MM.1S (cell line): ENCODE data around the gene NUDT1.

Experiments
- DNase-seq: peaks from one replicate; pipeline ENCODE4 v3.0.0-alpha.2; 2015
- H2AFZ ChIP-seq: fragments of 300-600 bp; sonication (generic); 2 replicates; pipeline ENCODE4 v1.6.0; 2016; ENCODE audit warnings: antibody characterized with exemption, low read length
- H3F3A ChIP-seq: fragments of 300-600 bp; sonication (generic); 2 replicates; pipeline ENCODE4 v1.6.1; 2016; ENCODE audit warnings: mild to moderate bottlenecking, antibody characterized with exemption, low read length, moderate library complexity, mixed read lengths; ENCODE audit not compliant: insufficient read depth
- H3K27ac ChIP-seq: fragments of 300-600 bp; sonication (generic); 2 replicates; pipeline ENCODE4 v1.5.1; 2016; ENCODE audit warnings: mild to moderate bottlenecking, low read length
- H3K27me3 ChIP-seq: fragments of 300-600 bp; sonication (generic); replicated peaks from 2 replicates; pipeline ENCODE4 v1.6.0; 2016; ENCODE audit warnings: low read length; ENCODE audit not compliant: insufficient read depth
- H3K36me3 ChIP-seq: fragments of 300-600 bp; sonication (generic); replicated peaks from 2 replicates; pipeline ENCODE4 v1.6.1; 2016; ENCODE audit warnings: mild to moderate bottlenecking, low read length, mixed read lengths; ENCODE audit not compliant: insufficient read depth
- H3K4me1 ChIP-seq: fragments of 300-600 bp; sonication (generic); 2 replicates; pipeline ENCODE4 v1.6.1; 2016; ENCODE audit warnings: low read length, mixed read lengths
- H3K4me2 ChIP-seq: fragments of 300-600 bp; sonication (generic); 2 replicates; pipeline ENCODE4 v1.6.0; 2016; ENCODE audit warnings: low read depth, low read length
- H3K4me3 ChIP-seq: fragments of 300-600 bp; sonication (generic); 2 replicates; pipeline ENCODE4 v1.5.1; 2016; ENCODE audit warnings: low read length, mixed read lengths
- H3K79me2 ChIP-seq: fragments of 300-600 bp; sonication (generic); 2 replicates; pipeline ENCODE4 v1.6.1; 2016; ENCODE audit warnings: mixed run types, low read length, mixed read lengths
- H3K9ac ChIP-seq: fragments of 300-600 bp; sonication (generic); 2 replicates; pipeline ENCODE4 v1.6.1; 2016; ENCODE audit warnings: low read length, mixed read lengths
- H3K9me2 ChIP-seq: fragments of 300-600 bp; sonication (generic); replicated peaks from 2 replicates; pipeline ENCODE4 v1.6.1; 2016; ENCODE audit warnings: mild to moderate bottlenecking, low read length, mixed read lengths; ENCODE audit not compliant: insufficient read depth
- H3K9me3 ChIP-seq: fragments of 300-600 bp; sonication (generic); replicated peaks from 2 replicates; pipeline ENCODE4 v1.6.1; 2016; ENCODE audit warnings: mild to moderate bottlenecking, low read length, mixed read lengths; ENCODE audit not compliant: insufficient read depth
- H4K20me1 ChIP-seq: fragments of 300-600 bp; sonication (generic); 2 replicates; pipeline ENCODE4 v1.6.1; 2016; ENCODE audit warnings: mild to moderate bottlenecking, low read length, moderate library complexity, mixed read lengths; ENCODE audit not compliant: insufficient read depth
- CTCF ChIP-seq: fragments of 300-600 bp; sonication (generic); IDR thresholded peaks from 2 replicates; pipeline ENCODE4 v1.5.1; 2016; ENCODE audit warnings: antibody characterized with exemption, low read length, mixed read lengths
- EZH2 ChIP-seq: fragments of 300-600 bp; sonication (generic); optimal IDR thresholded peaks from 2 replicates; pipeline ENCODE3; 2017; ENCODE audit warnings: low read depth, mild to moderate bottlenecking, antibody characterized with exemption, low read length, mixed read lengths
- EZH2phosphoT487 ChIP-seq: fragments of 300-600 bp; sonication (generic); IDR thresholded peaks from 2 replicates; pipeline ENCODE4 v1.6.1; 2018; ENCODE audit warnings: antibody characterized with exemption, low read length

Gene NUDT1

GRCh38 chr7:2244404-2244995 lies 2.5 kb downstream of the NUDT1 start:
- no peak overlapping the region for H3K4me3 ChIP-seq
- H4K20me1 ChIP-seq, result no peaks in the 10 kb centered on the region
- no peaks in the 10 kb centered on the region for H3K9me2 ChIP-seq
- H3F3A ChIP-seq, result peaks cover 20% of the 10 kb centered on the region
- DNase-seq, result no peak
- no peak overlapping the region for H3K4me2 ChIP-seq
- H3K27ac ChIP-seq, result no peak overlapping the region
- H2AFZ ChIP-seq, result no peak overlapping the region
- no peak for TF ChIP-seq EZH2
- no peak for TF ChIP-seq CTCF
- TF ChIP-seq EZH2phosphoT487, result no peak
- H3K9ac ChIP-seq, result no peak overlapping the region
- peaks cover 21% of the 10 kb centered on the region for H3K4me1 ChIP-seq
- no peaks in the 10 kb centered on the region for H3K9me3 ChIP-seq
- 0 out of 2 replicates have a peak, but pooled peaks cover 1% of the 10 kb centered on the region for H3K36me3 ChIP-seq
- H3K79me2 ChIP-seq, result peaks cover 32% of the 10 kb centered on the region
- H3K27me3 ChIP-seq, result no peaks in the 10 kb centered on the region

- Histone ChIP-seq H3F3A (peaks cover 20% of the 10 kb centered on the region), H3K36me3 (no peaks in the 10 kb centered on the region), H3K79me2 (peaks cover 16% of the 10 kb centered on the region), H3K4me3 (no peak overlapping the region), H4K20me1 (no peaks in the 10 kb centered on the region), H3K4me2 (no peak overlapping the region), H3K9me3 (no peaks in the 10 kb centered on the region), H3K27me3 (no peaks in the 10 kb centered on the region), H3K9me2 (no peaks in the 10 kb centered on the region), H3K4me1 (peaks cover 24% of the 10 kb centered on the region), H3K27ac (no peak overlapping the region), H2AFZ (no peak overlapping the region), H3K9ac (no peak overlapping the region)
- DNase-seq, result no peak
- TF ChIP-seq CTCF (no peak), EZH2phosphoT487 (no peak), EZH2 (no peak)
Measured at GRCh38 chr7:2245883-2246675, 4.1 kb downstream of the NUDT1 start.

GRCh38 chr7:2247141-2247995 lies 5.3 kb downstream of the NUDT1 start:
- Histone ChIP-seq H3K27ac (no peak overlapping the region), H2AFZ (no peak overlapping the region), H3K27me3 (no peaks in the 10 kb centered on the region), H3K4me1 (peaks cover 24% of the 10 kb centered on the region), H4K20me1 (no peaks in the 10 kb centered on the region), H3F3A (peaks cover 20% of the 10 kb centered on the region), H3K4me3 (no peak overlapping the region), H3K9me2 (no peaks in the 10 kb centered on the region), H3K79me2 (0 out of 2 replicates have a peak, but pooled peaks cover 6% of the 10 kb centered on the region), H3K9me3 (no peaks in the 10 kb centered on the region), H3K4me2 (no peak overlapping the region), H3K36me3 (no peaks in the 10 kb centered on the region), H3K9ac (no peak overlapping the region)
- no peak for DNase-seq
- TF ChIP-seq CTCF (peak; percentile 52), EZH2phosphoT487 (no peak)
